Lower lobe of right lung (tissue), 2 donors: Measurements from ENCODE around the gene DPYD. TPM values are rescaled to one million over a fixed set of nuclear protein-coding genes. Genes with fewer than 3 reads are reported as not detected.

Source experiments
- ATAC-seq, 2 donors: fragments of 200-7000 bp; cut with Tn5 transposase; one replicate each; pipeline ENCODE4 v1.9.1; 2020 to 2022; ENCODE audit warnings: mild to moderate bottlenecking in 2 of 2, moderate library complexity in 2 of 2
- DNase-seq: peaks from one replicate; pipeline ENCODE4 v3.0.0-alpha.2; 2020
- H3K27ac ChIP-seq: fragments of 200-600 bp; one replicate; pipeline ENCODE4 v1.8.0; 2022
- H3K27me3 ChIP-seq: fragments of 200-600 bp; one replicate; pipeline ENCODE4 v1.8.0; 2022; ENCODE audit warnings: low read depth
- H3K36me3 ChIP-seq: fragments of 200-600 bp; one replicate; pipeline ENCODE4 v1.8.0; 2022; ENCODE audit warnings: mild to moderate bottlenecking
- H3K4me1 ChIP-seq: fragments of 200-600 bp; one replicate; pipeline ENCODE4 v1.8.0; 2022
- H3K4me3 ChIP-seq: fragments of 200-600 bp; one replicate; pipeline ENCODE4 v1.8.0; 2022; ENCODE audit warnings: mild to moderate bottlenecking
- H3K9me3 ChIP-seq: fragments of 200-600 bp; one replicate; pipeline ENCODE4 v1.8.0; 2022
- CTCF ChIP-seq: fragments of 200-600 bp; IDR thresholded peaks from one replicate; pipeline ENCODE4 v1.8.0; 2022; ENCODE audit warnings: antibody characterized with exemption, mild to moderate bottlenecking
- intact Hi-C: fragments of 100-400 bp; cut with DNase I; formaldehyde crosslinking; loops from one replicate; pipeline ENCODE4 v1.11.0; 2022
- total RNA-seq: library from RNA; stranded (reverse); fragmentation: NEBNext Ultra II Directional; extraction: Animal tissue kit (Norgen Biotek cat#: 25700); gene quantifications from one replicate; pipeline ENCODE4 v1.2.1, GENCODE V29; 2021
- donor health status: DM: no; HTN: yes; CAD: no; lungs with severe emphysema.

Gene DPYD
- total RNA-seq, 1 donor from 2014 or later, result 91.9 TPM

GRCh38 chr1:97540346-97540888 is 380.4 kb downstream of the DPYD start:
- Histone ChIP-seq H3K4me3 (no peak overlapping the region), H3K4me1 (no peaks in the 10 kb centered on the region), H3K27ac (no peak overlapping the region), H3K27me3 (no peaks in the 10 kb centered on the region), H3K9me3 (no peaks in the 10 kb centered on the region), H3K36me3 (no peaks in the 10 kb centered on the region)
- no peak for TF ChIP-seq CTCF
- intact Hi-C loops, result no loop called here
- no peak for DNase-seq
- no peak for ATAC-seq

DNA sequence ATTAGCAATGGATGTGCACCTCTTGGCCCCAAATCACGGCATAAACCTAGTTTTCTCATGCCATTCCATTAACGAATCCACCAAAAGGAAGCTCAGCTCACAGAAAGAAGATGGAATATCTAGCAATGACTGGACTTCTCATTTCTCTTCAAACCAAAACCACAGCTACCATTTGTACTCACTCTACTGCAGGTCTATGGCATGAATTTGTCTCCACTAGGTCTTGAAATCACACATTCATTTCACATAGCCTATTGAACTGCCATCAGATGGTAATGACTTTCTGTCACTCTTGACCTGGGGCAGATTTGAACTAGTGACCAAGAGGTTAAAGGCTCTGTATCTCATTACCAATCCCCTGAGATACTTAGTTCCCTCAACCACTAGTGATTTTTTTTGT is 382.7 kb downstream of the DPYD start:
- no peak overlapping the region for H3K27ac ChIP-seq

GRCh38 chr1:97533358-97533757 is 387.5 kb downstream of the DPYD start:
- Histone ChIP-seq H3K4me1 (no peaks in the 10 kb centered on the region), H3K27me3 (no peaks in the 10 kb centered on the region), H3K27ac (no peak overlapping the region), H3K36me3 (no peaks in the 10 kb centered on the region), H3K9me3 (no peaks in the 10 kb centered on the region), H3K4me3 (no peak overlapping the region)
- intact Hi-C loops, result no loop called here
- no peak for TF ChIP-seq CTCF
- ATAC-seq (no peak), DNase-seq (no peak)

More for the DNA sequence above, 382.7 kb downstream of the DPYD start:
- Histone ChIP-seq H3K4me1 (no peaks in the 10 kb centered on the region), H3K9me3 (no peaks in the 10 kb centered on the region), H3K27me3 (no peaks in the 10 kb centered on the region), H3K4me3 (no peak overlapping the region), H3K36me3 (no peaks in the 10 kb centered on the region)
- ATAC-seq (no peak), DNase-seq (no peak)
- no peak for TF ChIP-seq CTCF
- intact Hi-C loops, result no loop called here

- DNase-seq (no peak), ATAC-seq (no peak)
- intact Hi-C loops, result no loop called here
- Histone ChIP-seq H3K27me3 (no peaks in the 10 kb centered on the region), H3K4me3 (no peak overlapping the region), H3K27ac (no peak overlapping the region), H3K4me1 (no peaks in the 10 kb centered on the region), H3K9me3 (no peaks in the 10 kb centered on the region), H3K36me3 (no peaks in the 10 kb centered on the region)
- TF ChIP-seq CTCF, result no peak
These were observed 391.2 kb downstream of the DPYD start for GRCh38 chr1:97529600-97529999.

DNA sequence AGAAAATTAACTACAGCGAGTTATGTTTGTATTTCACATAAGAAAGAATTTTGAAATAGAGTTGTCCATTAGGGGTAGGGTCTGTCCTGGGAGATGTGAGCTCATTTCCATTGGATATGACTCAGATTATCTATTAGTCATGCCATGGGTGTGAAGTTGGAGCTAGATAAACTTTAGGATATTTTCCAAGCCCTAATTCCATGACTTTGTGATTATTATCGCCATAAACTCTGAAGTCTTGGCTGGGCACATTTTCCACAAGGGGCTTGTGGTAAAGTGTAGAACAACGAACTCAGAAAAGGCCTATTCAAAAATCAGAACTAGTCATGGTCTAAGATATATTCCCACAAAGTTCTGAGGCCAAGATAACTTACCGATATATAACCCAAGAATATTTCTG is 396.6 kb downstream of the DPYD start:
- H3K4me1 ChIP-seq, result no peaks in the 10 kb centered on the region
- no peaks in the 10 kb centered on the region for H3K9me3 ChIP-seq
- H3K27ac ChIP-seq, result no peak overlapping the region
- DNase-seq (no peak), ATAC-seq (no peak)
- intact Hi-C loops, result no loop called here
- H3K36me3 ChIP-seq, result no peaks in the 10 kb centered on the region
- no peaks in the 10 kb centered on the region for H3K27me3 ChIP-seq
- H3K4me3 ChIP-seq, result no peak overlapping the region
- TF ChIP-seq CTCF, result no peak

DNA sequence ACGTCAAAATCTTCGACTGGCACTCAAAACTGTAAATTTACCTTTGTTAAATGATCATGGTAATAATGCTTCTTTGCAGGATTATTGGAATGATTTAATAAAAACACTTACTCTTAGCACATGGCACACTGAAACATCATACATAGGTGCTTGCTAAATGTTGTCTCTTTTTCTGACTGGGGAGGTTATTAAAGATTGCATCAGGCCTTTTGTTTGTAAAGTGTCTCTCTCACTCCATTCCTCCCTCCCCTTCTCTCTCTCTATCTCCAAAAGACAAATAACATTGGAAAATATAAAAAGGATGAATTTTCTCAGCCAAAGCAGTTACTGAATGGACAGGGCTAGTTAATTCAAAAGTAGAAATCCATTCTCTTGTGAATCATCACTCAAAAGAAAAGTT is 404.2 kb downstream of the DPYD start:
- no peak for TF ChIP-seq CTCF
- H3K4me3 ChIP-seq, result no peak overlapping the region
- H3K4me1 ChIP-seq, result no peaks in the 10 kb centered on the region
- no peaks in the 10 kb centered on the region for H3K27me3 ChIP-seq
- H3K27ac ChIP-seq, result no peak overlapping the region
- ATAC-seq, result no peak
- intact Hi-C loops, result no loop called here
- H3K9me3 ChIP-seq, result no peaks in the 10 kb centered on the region
- no peaks in the 10 kb centered on the region for H3K36me3 ChIP-seq
- DNase-seq, result no peak
